Hepatocyte (in vitro differentiated cells): ENCODE measurements around the gene MAD1L1. TPM values are rescaled to one million over a fixed set of nuclear protein-coding genes. Genes with fewer than 3 reads are reported as not detected.

Experiments used
- DNase-seq: peaks from one replicate; pipeline ENCODE4 v3.0.0-alpha.2; 2016; ENCODE audit warnings: low spot score
- H2AFZ ChIP-seq: fragments of 200-600 bp; sonication (generic); 2 replicates; pipeline ENCODE4 v1.6.0; 2016; ENCODE audit warnings: antibody characterized with exemption, mild to moderate bottlenecking
- H3K27ac ChIP-seq: fragments of 200-600 bp; sonication (generic); 2 replicates; pipeline ENCODE4 v1.5.1; 2016; ENCODE audit warnings: mild to moderate bottlenecking
- H3K27me3 ChIP-seq: fragments of 200-600 bp; sonication (generic); 2 replicates; pipeline ENCODE4 v1.6.1; 2016
- H3K36me3 ChIP-seq: fragments of 200-600 bp; sonication (generic); replicated peaks from 2 replicates; pipeline ENCODE4 v1.5.1; 2016; ENCODE audit warnings: low read depth; ENCODE audit not compliant: insufficient read depth
- H3K4me1 ChIP-seq: fragments of 200-600 bp; sonication (generic); 2 replicates; pipeline ENCODE4 v1.5.1; 2016; ENCODE audit warnings: mild to moderate bottlenecking, moderate library complexity; ENCODE audit not compliant: insufficient read depth
- H3K4me2 ChIP-seq: fragments of 200-600 bp; sonication (generic); 2 replicates; pipeline ENCODE4 v1.6.0; 2016
- H3K4me3 ChIP-seq: fragments of 200-600 bp; sonication (generic); 2 replicates; pipeline ENCODE4 v1.5.1; 2016; ENCODE audit warnings: mild to moderate bottlenecking
- H3K79me2 ChIP-seq: fragments of 200-600 bp; sonication (generic); 2 replicates; pipeline ENCODE4 v1.6.0; 2017; ENCODE audit warnings: mild to moderate bottlenecking
- H3K9me2 ChIP-seq: fragments of 200-600 bp; sonication (generic); replicated peaks from 2 replicates; pipeline ENCODE4 v1.6.0; 2017; ENCODE audit warnings: mild to moderate bottlenecking; ENCODE audit not compliant: insufficient read depth
- H3K9me3 ChIP-seq: fragments of 200-600 bp; sonication (generic); 2 replicates; pipeline ENCODE4 v1.5.1; 2016; ENCODE audit warnings: low read depth, mild to moderate bottlenecking
- H4K20me1 ChIP-seq: fragments of 200-600 bp; sonication (generic); 2 replicates; pipeline ENCODE4 v1.6.0; 2016; ENCODE audit warnings: mild to moderate bottlenecking; ENCODE audit not compliant: insufficient read depth, poor library complexity, severe bottlenecking
- CTCF ChIP-seq: fragments of 200-600 bp; sonication (generic); IDR thresholded peaks from 2 replicates; pipeline ENCODE4 v1.5.1; 2016; ENCODE audit warnings: antibody characterized with exemption, mild to moderate bottlenecking; ENCODE audit not compliant: poor library complexity
- EZH2 ChIP-seq: fragments of 200-600 bp; sonication (generic); IDR thresholded peaks from 2 replicates; pipeline ENCODE4 v1.6.1; 2016; ENCODE audit warnings: antibody characterized with exemption, mild to moderate bottlenecking, borderline replicate concordance
- EZH2phosphoT487 ChIP-seq: fragments of 200-600 bp; sonication (generic); IDR thresholded peaks from one replicate; pipeline ENCODE4 v1.6.1; 2018; ENCODE audit warnings: antibody characterized with exemption, mild to moderate bottlenecking, low read depth, moderate library complexity; ENCODE audit not compliant: unreplicated experiment, severe bottlenecking
- WGBS: methylation state at CpG from one replicate; pipeline ENCODE4 v1.1.6; 2016; ENCODE audit warnings: low lambda C conversion rate; ENCODE audit errors: missing lambda C conversion rate; 5-methylcytosine and 5-hydroxymethylcytosine counted together
- polyA plus RNA-seq: library from polyadenylated mRNA; unstranded; fragments of >200 nt; fragmentation: Nextera tagmentation; extraction: Ambion mirVana; gene quantifications from 2 replicates; pipeline ENCODE4 v1.2.1, GENCODE V29; 2016
- total RNA-seq: library from RNA; depleted of rRNA; stranded (reverse); fragments of >200 nt; gene quantifications from 2 replicates; pipeline ENCODE4 v1.2.3, GENCODE V29; 2014

Gene MAD1L1
- total and polyA plus RNA-seq, 2 experiments from 2014 or later = 30.7 to 31.0 TPM

- WGBS = 98% methylated on average over 36 of the region's 39 CpGs
- Histone ChIP-seq H3K4me1 (no peaks in the 10 kb centered on the region), H3K36me3 (no peaks in the 10 kb centered on the region), H3K79me2 (no peaks in the 10 kb centered on the region), H4K20me1 (no peaks in the 10 kb centered on the region), H3K4me3 (no peak overlapping the region), H3K27ac (no peak overlapping the region), H3K9me3 (no peaks in the 10 kb centered on the region), H2AFZ (no peak overlapping the region), H3K27me3 (no peaks in the 10 kb centered on the region), H3K9me2 (no peaks in the 10 kb centered on the region), H3K4me2 (no peak overlapping the region)
- TF ChIP-seq EZH2 = no peak
- DNase-seq = no peak
Observed at GRCh38 chr7:2003931-2004812, 228.6 kb downstream of the MAD1L1 start.

GRCh38 chr7:2003451-2003930 lies 229.3 kb downstream of the MAD1L1 start:
- Histone ChIP-seq H3K4me3 (no peak overlapping the region), H3K9me3 (no peaks in the 10 kb centered on the region), H3K36me3 (no peaks in the 10 kb centered on the region), H3K27ac (no peak overlapping the region), H3K4me1 (no peaks in the 10 kb centered on the region), H3K9me2 (no peaks in the 10 kb centered on the region), H2AFZ (no peak overlapping the region), H3K4me2 (no peak overlapping the region), H4K20me1 (no peaks in the 10 kb centered on the region), H3K79me2 (no peaks in the 10 kb centered on the region), H3K27me3 (no peaks in the 10 kb centered on the region)
- TF ChIP-seq EZH2phosphoT487 (no peak), CTCF (no peak)
- DNase-seq = no peak
- WGBS = 96% methylated on average over 10 of the region's 10 CpGs

- 92% methylated on average over 16 of the region's 21 CpGs for WGBS
- TF ChIP-seq CTCF (no peak), EZH2phosphoT487 (no peak), EZH2 (no peak)
- no peaks in the 10 kb centered on the region for H3K4me1 ChIP-seq
Observed at GRCh38 chr7:2002561-2003450, 229.9 kb downstream of the MAD1L1 start.

More at GRCh38 chr7:2002561-2003450, 229.9 kb downstream of the MAD1L1 start:
- no peak overlapping the region for H3K4me3 ChIP-seq
- H3K27ac ChIP-seq = no peak overlapping the region
- no peak for DNase-seq
- no peaks in the 10 kb centered on the region for H3K9me2 ChIP-seq
- no peaks in the 10 kb centered on the region for H3K79me2 ChIP-seq
- H3K36me3 ChIP-seq = no peaks in the 10 kb centered on the region
- H3K9me3 ChIP-seq = no peaks in the 10 kb centered on the region
- H4K20me1 ChIP-seq = no peaks in the 10 kb centered on the region
- no peaks in the 10 kb centered on the region for H3K27me3 ChIP-seq
- H2AFZ ChIP-seq = no peak overlapping the region
- no peak overlapping the region for H3K4me2 ChIP-seq
